HEK293T (cell line): ENCODE data around the gene FBH1.
"Not testable (repeated sequence)": the region's sequence is repeated elsewhere in the genome, so short reads cannot be mapped to it uniquely, and the experiment has no call there.

Source experiments
- CTCF ChIA-PET: fragments of 350-600 bp; formaldehyde crosslinking; extraction: SDS; loops from one replicate; lab custom pipeline; 2021; ENCODE audit warnings: antibody characterized with exemption, inconsistent platforms; lab: Yijun Ruan, JAX
- POLR2A ChIA-PET: fragments of 350-600 bp; formaldehyde crosslinking; extraction: SDS; loops from one replicate; lab custom pipeline; 2020; ENCODE audit warnings: antibody characterized with exemption, inconsistent platforms; lab: Yijun Ruan, JAX
- DNase-seq: peaks from one replicate; pipeline ENCODE4 v3.0.0; 2012; ENCODE audit warnings: mixed read lengths; ENCODE audit errors: extremely low spot score
- ARNT ChIP-seq: fragments of 450-650 bp; IDR thresholded peaks from 2 replicates; pipeline ENCODE4 v1.6.1; 2017; ENCODE audit warnings: mild to moderate bottlenecking
- BHLHE40 ChIP-seq: fragments of 450-650 bp; IDR thresholded peaks from 2 replicates; pipeline ENCODE4 v1.6.1; 2016; ENCODE audit warnings: mild to moderate bottlenecking, moderate library complexity, borderline replicate concordance
- CTBP1 ChIP-seq: fragments of 450-650 bp; IDR thresholded peaks from 2 replicates; pipeline ENCODE4 v1.6.1; 2016; ENCODE audit warnings: borderline replicate concordance
- ELF4 ChIP-seq: fragments of 450-650 bp; IDR thresholded peaks from 2 replicates; pipeline ENCODE4 v1.6.1; 2017; ENCODE audit warnings: antibody characterized with exemption
- FOXA1 ChIP-seq: fragments of 450-650 bp; IDR thresholded peaks from 2 replicates; pipeline ENCODE4 v1.6.1; 2016; ENCODE audit warnings: mild to moderate bottlenecking
- FOXK2 ChIP-seq: fragments of 450-650 bp; IDR thresholded peaks from 2 replicates; pipeline ENCODE4 v1.6.1; 2016; ENCODE audit warnings: mild to moderate bottlenecking
- FOXM1 ChIP-seq: fragments of 450-650 bp; IDR thresholded peaks from 2 replicates; pipeline ENCODE4 v1.6.1; 2017; ENCODE audit warnings: mild to moderate bottlenecking, borderline replicate concordance
- HDGF ChIP-seq: fragments of 450-650 bp; IDR thresholded peaks from 2 replicates; pipeline ENCODE4 v1.6.1; 2017; ENCODE audit warnings: antibody characterized with exemption, borderline replicate concordance
- L3MBTL2 ChIP-seq: fragments of 450-650 bp; conservative IDR thresholded peaks from 2 replicates; pipeline ENCODE4 v1.6.1; 2016; ENCODE audit warnings: mild to moderate bottlenecking
- LEF1 ChIP-seq: fragments of 450-650 bp; IDR thresholded peaks from 2 replicates; pipeline ENCODE4 v1.6.1; 2017; ENCODE audit warnings: mild to moderate bottlenecking, borderline replicate concordance
- NFRKB ChIP-seq: fragments of 450-650 bp; IDR thresholded peaks from 2 replicates; pipeline ENCODE4 v1.6.1; 2016; ENCODE audit warnings: mild to moderate bottlenecking, moderate library complexity
- SP1 ChIP-seq: fragments of 450-650 bp; IDR thresholded peaks from 2 replicates; pipeline ENCODE4 v1.6.1; 2017
- SUZ12 ChIP-seq: fragments of 450-650 bp; IDR thresholded peaks from 2 replicates; pipeline ENCODE4 v1.6.1; 2016; ENCODE audit warnings: mild to moderate bottlenecking
- TARDBP ChIP-seq: fragments of 450-650 bp; IDR thresholded peaks from 2 replicates; pipeline ENCODE4 v1.6.1; 2016
- ZNF384 ChIP-seq: fragments of 450-650 bp; IDR thresholded peaks from 2 replicates; pipeline ENCODE4 v1.6.1; 2016
- TF ChIP-seq, protein P1 (sequence below): fragments of 450-650 bp; IDR thresholded peaks from 2 replicates; pipeline ENCODE4 v1.6.1; 2016

Gene FBH1

GRCh38 chr10:5873515-5873995, 16.5 kb upstream of the FBH1 start:
- POLR2A ChIA-PET = interaction anchor here (0.6 kb wide), 1 partner anchor 60 kb away, joined by 3 read pairs; the partner anchor contains the start of gene GDI2
- CTCF ChIA-PET = interaction anchor here (0.6 to 1.0 kb wide), 4 partner anchors 9 to 487 kb away, joined by 3 to 6 read pairs (median 3); no protein-coding TSS in a partner anchor
- peak; percentile 80 for DNase-seq
- TF ChIP-seq FOXK2 (no peak), FOXA1 (no peak), HDGF (no peak), BHLHE40 (no peak), ELF4 (no peak), NFRKB (no peak), ARNT (no peak), TARDBP (no peak), CTBP1 (no peak), FOXM1 (no peak), L3MBTL2 (no peak), SP1 (no peak), SUZ12 (no peak)
- TF ChIP-seq, protein P1, sequence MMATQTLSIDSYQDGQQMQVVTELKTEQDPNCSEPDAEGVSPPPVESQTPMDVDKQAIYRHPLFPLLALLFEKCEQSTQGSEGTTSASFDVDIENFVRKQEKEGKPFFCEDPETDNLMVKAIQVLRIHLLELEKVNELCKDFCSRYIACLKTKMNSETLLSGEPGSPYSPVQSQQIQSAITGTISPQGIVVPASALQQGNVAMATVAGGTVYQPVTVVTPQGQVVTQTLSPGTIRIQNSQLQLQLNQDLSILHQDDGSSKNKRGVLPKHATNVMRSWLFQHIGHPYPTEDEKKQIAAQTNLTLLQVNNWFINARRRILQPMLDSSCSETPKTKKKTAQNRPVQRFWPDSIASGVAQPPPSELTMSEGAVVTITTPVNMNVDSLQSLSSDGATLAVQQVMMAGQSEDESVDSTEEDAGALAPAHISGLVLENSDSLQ = no peak

- TF ChIP-seq HDGF = no peak
- no peak for TF ChIP-seq NFRKB
- TF ChIP-seq L3MBTL2 = no peak
- TF ChIP-seq, protein P1 = no peak
- TF ChIP-seq FOXM1 = no peak
- TF ChIP-seq ZNF384 = no peak
- no peak for TF ChIP-seq FOXK2
- TF ChIP-seq SP1 = no peak
- TF ChIP-seq ELF4 = no peak
- no peak for TF ChIP-seq LEF1
- no peak for TF ChIP-seq FOXA1
- no peak for TF ChIP-seq BHLHE40
- no peak for TF ChIP-seq SUZ12
- no peak for TF ChIP-seq ARNT
- TF ChIP-seq CTBP1 = no peak
- no peak for TF ChIP-seq TARDBP
- no peak for DNase-seq
- ChIA-PET POLR2A (interaction anchor here (0.8 to 1.5 kb wide), 2 partner anchors 13 to 14 kb away, joined by 3 read pairs; partner anchors contain the start of genes ANKRD16 and FBH1), CTCF (no interaction called here)
These were observed 13.8 kb upstream of the FBH1 start for GRCh38 chr10:5876181-5876768.

- CTCF ChIA-PET, DNase-seq: not testable (repeated sequence)
- POLR2A ChIA-PET = interaction anchor here (1.5 kb wide), 1 partner anchor 13 kb away, joined by 3 read pairs; the partner anchor contains the start of genes ANKRD16 and FBH1
These were observed 13.0 kb upstream of the FBH1 start for GRCh38 chr10:5877041-5877440.

DNA sequence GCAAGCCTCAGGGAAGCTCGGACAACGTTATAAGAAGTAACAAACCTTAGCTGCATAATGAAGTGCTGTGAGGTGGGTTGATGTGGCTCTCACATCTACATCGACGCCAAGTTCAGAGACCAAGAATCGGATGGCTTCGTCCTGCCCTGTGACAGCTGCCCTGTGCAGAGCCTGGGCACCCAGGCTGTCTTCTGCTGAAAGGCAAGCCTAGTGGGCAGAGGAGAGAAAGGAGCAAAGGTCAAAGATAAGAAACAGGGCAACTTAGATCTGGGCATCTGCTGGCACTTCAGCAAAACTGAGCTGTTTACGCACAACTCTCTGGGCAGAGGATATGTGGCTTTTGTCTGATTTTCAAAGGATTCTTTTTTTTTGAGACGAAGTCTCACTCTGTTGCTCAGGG, 7.1 kb upstream of the FBH1 start:
- ChIA-PET POLR2A (no interaction called here), CTCF (interaction anchor here (0.7 kb wide), 1 partner anchor 10 kb away, joined by 3 read pairs; no protein-coding TSS in a partner anchor)
- DNase-seq = no peak
- no peak for TF ChIP-seq L3MBTL2
- no peak for TF ChIP-seq ELF4
- no peak for TF ChIP-seq FOXK2

GRCh38 chr10:5885619-5886018, 4.4 kb upstream of the FBH1 start:
- CTCF ChIA-PET = no interaction called here
- no peak for DNase-seq
- TF ChIP-seq FOXM1 = no peak
- TF ChIP-seq BHLHE40 = no peak
- no peak for TF ChIP-seq HDGF
- TF ChIP-seq NFRKB = no peak
- no peak for TF ChIP-seq TARDBP
- no peak for TF ChIP-seq CTBP1
- TF ChIP-seq ELF4 = no peak
- no peak for TF ChIP-seq FOXA1
- no peak for TF ChIP-seq L3MBTL2
- no peak for TF ChIP-seq FOXK2
- TF ChIP-seq SUZ12 = no peak
- TF ChIP-seq SP1 = no peak
- POLR2A ChIA-PET = interaction anchor here (1.0 kb wide), 1 partner anchor 72 kb away, joined by 4 read pairs; the partner anchor contains the start of gene GDI2

- no peak for TF ChIP-seq SUZ12
- no peak for TF ChIP-seq HDGF
- no peak for TF ChIP-seq ELF4
- TF ChIP-seq, protein P1 = no peak
- TF ChIP-seq FOXA1 = no peak
- no peak for TF ChIP-seq FOXM1
- TF ChIP-seq NFRKB = no peak
- TF ChIP-seq BHLHE40 = no peak
- no peak for TF ChIP-seq TARDBP
- TF ChIP-seq ZNF384 = no peak
- no peak for TF ChIP-seq L3MBTL2
- no peak for TF ChIP-seq LEF1
- ChIA-PET CTCF (no interaction called here), POLR2A (no interaction called here)
- no peak for DNase-seq
These were observed 3.0 kb upstream of the FBH1 start for GRCh38 chr10:5887029-5887428.
